Right lobe of liver (tissue), 6 donors: ENCODE results near the gene UBE2J1. TPM values are rescaled to one million over a fixed set of nuclear protein-coding genes. Genes with fewer than 3 reads are reported as not detected.
A peak's percentile ranks its signal among the peaks of the same experiment; 100 is the strongest.

Source experiments
- ATAC-seq, 4 donors: fragments of 200-7000 bp; cut with Tn5 transposase; one replicate each; pipeline ENCODE4 v1.9.1; 2020; ENCODE audit warnings: mild to moderate bottlenecking in 4 of 4, moderate library complexity in 4 of 4
- DNase-seq, 3 donors: peaks; one replicate each; pipeline ENCODE4 v3.0.0-alpha.2; 2020
- H3K27ac ChIP-seq, 3 donors: fragments of 200-600 bp; one replicate each; pipeline ENCODE4 v1.8.0; 2022
- H3K27me3 ChIP-seq, 2 donors: fragments of 200-600 bp; one replicate each; pipeline ENCODE4 v1.8.0; 2022
- H3K36me3 ChIP-seq, 4 donors: fragments of 200-600 bp; sonication (generic) in 1 of 4; one replicate each; pipeline versions ENCODE4 v1.5.1 to v1.8.0; 2017 to 2022; ENCODE audit warnings: control low read depth in 1 of 4
- H3K4me1 ChIP-seq, 4 donors: fragments of 200-600 bp; sonication (generic) in 1 of 4; one replicate each; pipeline versions ENCODE4 v1.5.1 to v1.8.0; 2017 to 2022; ENCODE audit warnings: control low read depth in 1 of 4
- H3K4me3 ChIP-seq, 3 donors: fragments of 200-600 bp; one replicate each; pipeline ENCODE4 v1.8.0; 2022
- H3K9me3 ChIP-seq, 4 donors: fragments of 200-600 bp; sonication (generic) in 1 of 4; one replicate each; pipeline versions ENCODE4 v1.5.1 to v1.8.0; 2017 to 2022; ENCODE audit warnings: control low read depth in 1 of 4
- CTCF ChIP-seq, 4 donors: fragments of 200-600 bp in 3 of 4; fragments of 450-650 bp in 1 of 4; IDR thresholded peaks; one replicate each; pipeline versions ENCODE4 v1.5.1 to v1.8.0; 2016 to 2022; ENCODE audit warnings: antibody characterized with exemption in 4 of 4, mild to moderate bottlenecking in 2 of 4
- POLR2A ChIP-seq: fragments of 450-650 bp; IDR thresholded peaks from one replicate; pipeline ENCODE4 v1.6.1; 2017; ENCODE audit warnings: antibody characterized with exemption, mild to moderate bottlenecking
- WGBS: methylation state at CpG from one replicate; pipeline ENCODE4 v1.1.6; 2018; ENCODE audit warnings: low coverage, low lambda C conversion rate; ENCODE audit not compliant: insufficient coverage; ENCODE audit errors: missing lambda C conversion rate; 5-methylcytosine and 5-hydroxymethylcytosine counted together
- intact Hi-C, 2 donors: fragments of 100-400 bp; cut with DNase I; formaldehyde crosslinking; loops; one replicate each; pipeline versions ENCODE4 v1.11.2 to v1.14.1; 2022
- total RNA-seq, 6 experiments: library from RNA; depleted of rRNA in 2 of 6; stranded (reverse); fragments of >200 nt in 2 of 6; fragmentation: NEBNext Ultra II Directional in 3 of 6; extraction: Animal tissue kit (Norgen Biotek cat#: 25700) in 3 of 6; gene quantifications; one replicate each; pipeline versions ENCODE4 v1.1.0 to v1.2.4, GENCODE V29; 2016 to 2023
- donor health status: DM: no; HTN: yes; CAD: no.
- donor health status: DM: no; HTN: no; CAD: no.
- donor health status: DM: no; HTN: no; CAD: no.
- donor health status: DM: no; HTN: yes; CAD: no.
- donor health status: DM: no; HTN: yes; CAD: no.

Gene UBE2J1
- total RNA-seq, 6 experiments from 2014 or later, result 14.9 to 22.3 (median 19.7) TPM

GRCh38 chr6:89324304-89324703 is 28.2 kb downstream of the UBE2J1 start:
- Histone ChIP-seq H3K27ac (no peak overlapping the region), H3K4me3 (no peak overlapping the region), H3K4me1 (peaks cover 0 to 6% (median 0%) of the 10 kb centered on the region in 4 donors), H3K27me3 (no peaks in the 10 kb centered on the region), H3K36me3 (peaks cover 0 to 10% (median 4%) of the 10 kb centered on the region in 4 donors), H3K9me3 (no peaks in the 10 kb centered on the region)
- 31% methylated on average over 3 of the region's 3 CpGs for WGBS
- ATAC-seq, result peak in 2 of 4 donors; percentile 54 to 60
- DNase-seq, result no peak
- TF ChIP-seq CTCF (IDR thresholded peaks at IDR 0.05) (no peak), POLR2A (no peak)
- intact Hi-C loops, result no loop called here

- ATAC-seq (peak in 2 of 4 donors; percentile 47 to 53), DNase-seq (no peak)
- no peak overlapping the region for H3K27ac ChIP-seq
Observed at GRCh38 chr6:89323511-89323971, 29.0 kb downstream of the UBE2J1 start.

GRCh38 chr6:89321131-89321970 is 31.2 kb downstream of the UBE2J1 start:
- DNase-seq (no peak), ATAC-seq (peak; percentile 44 to 73 (median 53))
- H3K4me1 ChIP-seq, result peaks cover 0 to 6% (median 0%) of the 10 kb centered on the region in 4 donors
- WGBS, result 67% methylated on average over 8 of the region's 9 CpGs
- no peaks in the 10 kb centered on the region for H3K9me3 ChIP-seq
- H3K36me3 ChIP-seq, result no peaks in the 10 kb centered on the region
- H3K27me3 ChIP-seq, result no peaks in the 10 kb centered on the region
- TF ChIP-seq CTCF (IDR thresholded peaks at IDR 0.05) (no peak), POLR2A (no peak)
- intact Hi-C loops, result no loop called here
- no peak overlapping the region for H3K4me3 ChIP-seq
- no peak overlapping the region for H3K27ac ChIP-seq

More at GRCh38 chr6:89323511-89323971, 29.0 kb downstream of the UBE2J1 start:
- peaks cover 0 to 6% (median 0%) of the 10 kb centered on the region in 4 donors for H3K4me1 ChIP-seq
- peaks cover 0 to 4% (median 2%) of the 10 kb centered on the region in 4 donors for H3K36me3 ChIP-seq
- TF ChIP-seq CTCF (IDR thresholded peaks at IDR 0.05) (no peak), POLR2A (no peak)
- intact Hi-C loops, result no loop called here
- H3K27me3 ChIP-seq, result no peaks in the 10 kb centered on the region
- H3K9me3 ChIP-seq, result no peaks in the 10 kb centered on the region
- WGBS, result 29% methylated on average over 3 of the region's 3 CpGs
- H3K4me3 ChIP-seq, result no peak overlapping the region

- TF ChIP-seq CTCF (IDR thresholded peaks at IDR 0.05), result no peak
- TF ChIP-seq POLR2A, result no peak
- Histone ChIP-seq H3K4me3 (no peak overlapping the region), H3K4me1 (peaks cover 0 to 6% (median 0%) of the 10 kb centered on the region in 4 donors), H3K27ac (no peak overlapping the region), H3K36me3 (no peaks in the 10 kb centered on the region), H3K27me3 (no peaks in the 10 kb centered on the region), H3K9me3 (no peaks in the 10 kb centered on the region)
- intact Hi-C loops, result no loop called here
- 91% methylated on average over 6 of the region's 6 CpGs for WGBS
- ATAC-seq (no peak), DNase-seq (no peak)
Observed at GRCh38 chr6:89320012-89320559, 32.4 kb downstream of the UBE2J1 start.
